Measurements from ENCODE around the gene NRG4.
"Not testable (repeated sequence)": the region's sequence is repeated elsewhere in the genome, so short reads cannot be mapped to it uniquely, and the experiment has no call there.

The NRG4 gene

GRCh38 chr15:76011627-76012551 is at the start of gene NRG4:
Gene NRG4 (minus strand): TSS chr15:76012424. CDS start chr15:76011230, 1,194 bp downstream.
- DNase-seq (ENCODE audit: low read depth in 2 of 2): no peak

- DNase-seq (ENCODE audit: low read depth in 2 of 2): no peak
These were observed 49.5 kb upstream of the NRG4 start for GRCh38 chr15:76061700-76062099.

- no peak for DNase-seq (ENCODE audit: low read depth in 2 of 2)
These were observed 48.1 kb upstream of the NRG4 start for GRCh38 chr15:76060118-76060989.

GRCh38 chr15:76059320-76060117 is 47.3 kb upstream of the NRG4 start, which contains the start of gene TMEM266:
Gene TMEM266 (plus strand): TSS chr15:76059985. CDS start chr15:76134264, 74,279 bp downstream.
- DNase-seq (ENCODE audit: low read depth in 2 of 2): no peak

- no peak for DNase-seq (ENCODE audit: low read depth in 2 of 2)
These were observed 46.6 kb upstream of the NRG4 start for GRCh38 chr15:76058714-76059319.

- no peak for DNase-seq (ENCODE audit: low read depth in 2 of 2)
These were observed 45.2 kb upstream of the NRG4 start for GRCh38 chr15:76057332-76058000.

GRCh38 chr15:76056931-76057330 is 44.7 kb upstream of the NRG4 start:
- DNase-seq (ENCODE audit: low read depth in 2 of 2): no peak

GRCh38 chr15:76054201-76054600 is 42.0 kb upstream of the NRG4 start:
- DNase-seq (ENCODE audit: low read depth in 2 of 2): not testable (repeated sequence)

- DNase-seq (ENCODE audit: low read depth in 2 of 2): no peak
These were observed 26.3 kb upstream of the NRG4 start for GRCh38 chr15:76038512-76038911.

- DNase-seq (ENCODE audit: low read depth in 2 of 2): no peak
These were observed 23.4 kb upstream of the NRG4 start for GRCh38 chr15:76035593-76035992.

GRCh38 chr15:76034111-76034510 is 21.9 kb upstream of the NRG4 start:
- DNase-seq (ENCODE audit: low read depth in 2 of 2): no peak

- DNase-seq (ENCODE audit: low read depth in 2 of 2): no peak
These were observed 21.2 kb upstream of the NRG4 start for GRCh38 chr15:76033438-76033837.

- DNase-seq (ENCODE audit: low read depth in 2 of 2): no peak
These were observed 19.8 kb upstream of the NRG4 start for GRCh38 chr15:76032046-76032445.

GRCh38 chr15:76024021-76024768 is 12.0 kb upstream of the NRG4 start:
- no peak for DNase-seq (ENCODE audit: low read depth in 2 of 2)

GRCh38 chr15:76013470-76013869 is 1.2 kb upstream of the NRG4 start:
- not testable (repeated sequence) for DNase-seq (ENCODE audit: low read depth in 2 of 2)

GRCh38 chr15:76010613-76011012 is 1.6 kb downstream of the NRG4 start:
- no peak for DNase-seq (ENCODE audit: low read depth in 2 of 2)

GRCh38 chr15:76006136-76006778 is 6.0 kb downstream of the NRG4 start:
- no peak for DNase-seq (ENCODE audit: low read depth in 2 of 2)

- DNase-seq (ENCODE audit: low read depth in 2 of 2): no peak
These were observed 8.9 kb downstream of the NRG4 start for GRCh38 chr15:76003364-76003763.

- DNase-seq (ENCODE audit: low read depth in 2 of 2): no peak
These were observed 16.6 kb downstream of the NRG4 start for GRCh38 chr15:75995611-75996010.
